DND-41 (cell line): Measurements from ENCODE around the gene FKBP8.

Experiments used
- EZH2 ChIP-seq: IDR thresholded peaks from 3 replicates; pipeline ENCODE4 v1.6.1; 2012; ENCODE audit warnings: borderline replicate concordance, low read depth, mild to moderate bottlenecking, moderate library complexity, low read length, inconsistent platforms; ENCODE audit not compliant: severe bottlenecking
- TF ChIP-seq, protein P1 (sequence below): IDR thresholded peaks from 2 replicates; pipeline ENCODE4 v1.5.1; 2012; ENCODE audit warnings: borderline replicate concordance, low read length, moderate library complexity, mild to moderate bottlenecking; ENCODE audit not compliant: poor library complexity, severe bottlenecking; ENCODE audit errors: extremely low read depth

DNA sequence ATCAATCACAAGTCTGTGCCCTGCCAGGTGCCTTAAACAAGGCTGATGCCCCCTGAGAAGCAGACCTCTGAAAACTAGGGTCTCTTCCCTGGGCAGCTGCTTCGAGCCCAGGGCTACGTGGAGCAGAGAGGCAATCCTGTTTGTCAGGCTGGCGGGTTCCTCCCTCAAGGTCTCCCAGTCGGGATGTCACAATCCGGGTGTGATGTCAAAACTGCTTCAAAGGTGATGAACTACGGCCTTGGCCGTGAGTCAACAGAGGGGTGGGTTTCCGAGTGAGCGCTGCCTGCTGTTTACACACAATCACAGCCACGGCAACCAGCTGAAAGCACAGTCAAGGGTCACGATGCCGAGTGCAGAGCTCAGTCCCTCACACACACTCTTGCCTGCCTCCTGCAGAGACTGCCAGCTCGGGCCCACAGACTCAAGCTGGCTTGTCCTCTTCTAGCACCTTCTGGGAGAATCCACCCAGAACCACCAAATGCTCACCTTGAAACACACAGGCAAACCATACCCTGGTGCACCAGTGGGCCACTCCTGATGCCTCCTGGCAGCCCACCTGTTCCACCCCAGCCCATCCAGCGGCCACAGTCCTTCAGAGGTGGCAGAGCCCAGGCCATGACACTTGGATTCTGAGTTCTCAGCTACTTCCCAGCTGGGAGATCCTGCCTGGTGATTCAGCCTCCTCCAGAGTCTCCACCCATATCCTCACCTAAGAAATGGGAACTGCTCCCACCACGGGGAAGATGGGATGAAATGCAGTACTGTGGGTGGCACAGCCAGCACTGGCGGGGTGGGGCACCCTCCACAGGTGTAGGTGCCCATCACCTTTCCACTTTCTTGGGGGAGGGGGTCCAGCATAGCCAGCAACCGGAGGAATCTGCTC is 28.3 kb downstream of the FKBP8 start:
- TF ChIP-seq EZH2 = no peak
- TF ChIP-seq, protein P1, sequence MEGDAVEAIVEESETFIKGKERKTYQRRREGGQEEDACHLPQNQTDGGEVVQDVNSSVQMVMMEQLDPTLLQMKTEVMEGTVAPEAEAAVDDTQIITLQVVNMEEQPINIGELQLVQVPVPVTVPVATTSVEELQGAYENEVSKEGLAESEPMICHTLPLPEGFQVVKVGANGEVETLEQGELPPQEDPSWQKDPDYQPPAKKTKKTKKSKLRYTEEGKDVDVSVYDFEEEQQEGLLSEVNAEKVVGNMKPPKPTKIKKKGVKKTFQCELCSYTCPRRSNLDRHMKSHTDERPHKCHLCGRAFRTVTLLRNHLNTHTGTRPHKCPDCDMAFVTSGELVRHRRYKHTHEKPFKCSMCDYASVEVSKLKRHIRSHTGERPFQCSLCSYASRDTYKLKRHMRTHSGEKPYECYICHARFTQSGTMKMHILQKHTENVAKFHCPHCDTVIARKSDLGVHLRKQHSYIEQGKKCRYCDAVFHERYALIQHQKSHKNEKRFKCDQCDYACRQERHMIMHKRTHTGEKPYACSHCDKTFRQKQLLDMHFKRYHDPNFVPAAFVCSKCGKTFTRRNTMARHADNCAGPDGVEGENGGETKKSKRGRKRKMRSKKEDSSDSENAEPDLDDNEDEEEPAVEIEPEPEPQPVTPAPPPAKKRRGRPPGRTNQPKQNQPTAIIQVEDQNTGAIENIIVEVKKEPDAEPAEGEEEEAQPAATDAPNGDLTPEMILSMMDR = no peak
